ENCODE data around the gene SRGAP3.

The SRGAP3 gene

GRCh38 chr3:9208605-9209152 lies 40.8 kb downstream of the SRGAP3 start:
- no peaks in the 10 kb centered on the region for H3K9me3 Mint-ChIP-seq
- H3K36me3 Mint-ChIP-seq (ENCODE audit: low read depth), result no peaks in the 10 kb centered on the region
- H3K27ac Mint-ChIP-seq, result no peak overlapping the region
- intact Hi-C loops (cut with micrococcal nuclease), result no loop called here
- H3K4me3 Mint-ChIP-seq, result no peak overlapping the region
- peaks cover 12% of the 10 kb centered on the region for H3K4me1 Mint-ChIP-seq (ENCODE audit: low read depth)
- no peaks in the 10 kb centered on the region for H3K27me3 Mint-ChIP-seq

- Mint-ChIP-seq H3K4me1 (ENCODE audit: low read depth) (peaks cover 12% of the 10 kb centered on the region), H3K27me3 (no peaks in the 10 kb centered on the region), H3K36me3 (ENCODE audit: low read depth) (no peaks in the 10 kb centered on the region), H3K27ac (no peak overlapping the region), H3K9me3 (no peaks in the 10 kb centered on the region), H3K4me3 (no peak overlapping the region)
- intact Hi-C loops (cut with micrococcal nuclease), result no loop called here
These were observed 42.2 kb downstream of the SRGAP3 start for GRCh38 chr3:9207116-9207763.

DNA sequence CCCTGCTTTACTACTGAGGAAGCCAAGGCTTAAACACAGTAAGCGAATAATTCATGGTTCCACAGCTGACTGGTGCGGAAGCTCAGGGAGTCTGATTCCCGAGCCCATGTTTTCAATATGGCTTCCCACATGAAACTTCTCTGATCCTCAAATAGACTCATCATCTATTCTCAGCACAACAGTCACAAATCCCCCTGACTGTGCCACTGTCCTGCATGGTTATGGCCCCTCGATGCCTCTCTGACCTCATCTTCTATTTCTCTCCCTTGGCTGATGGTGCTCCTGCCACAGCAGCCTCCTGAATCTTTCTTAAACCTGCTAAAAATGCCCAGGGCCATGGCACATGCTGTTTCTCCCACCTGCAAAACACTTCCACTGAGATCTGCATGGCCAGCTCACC lies 43.2 kb downstream of the SRGAP3 start:
- intact Hi-C loops (cut with micrococcal nuclease), result no loop called here
- Mint-ChIP-seq H3K27me3 (no peaks in the 10 kb centered on the region), H3K4me3 (no peak overlapping the region), H3K4me1 (ENCODE audit: low read depth) (peaks cover 12% of the 10 kb centered on the region), H3K9me3 (no peaks in the 10 kb centered on the region), H3K27ac (no peak overlapping the region), H3K36me3 (ENCODE audit: low read depth) (no peaks in the 10 kb centered on the region)

GRCh38 chr3:9205345-9206143 lies 43.9 kb downstream of the SRGAP3 start:
- no peaks in the 10 kb centered on the region for H3K9me3 Mint-ChIP-seq
- intact Hi-C loops (cut with micrococcal nuclease), result no loop called here
- H3K36me3 Mint-ChIP-seq (ENCODE audit: low read depth), result no peaks in the 10 kb centered on the region
- H3K27ac Mint-ChIP-seq, result no peak overlapping the region
- no peaks in the 10 kb centered on the region for H3K27me3 Mint-ChIP-seq
- peaks cover 12% of the 10 kb centered on the region for H3K4me1 Mint-ChIP-seq (ENCODE audit: low read depth)
- H3K4me3 Mint-ChIP-seq, result no peak overlapping the region

DNA sequence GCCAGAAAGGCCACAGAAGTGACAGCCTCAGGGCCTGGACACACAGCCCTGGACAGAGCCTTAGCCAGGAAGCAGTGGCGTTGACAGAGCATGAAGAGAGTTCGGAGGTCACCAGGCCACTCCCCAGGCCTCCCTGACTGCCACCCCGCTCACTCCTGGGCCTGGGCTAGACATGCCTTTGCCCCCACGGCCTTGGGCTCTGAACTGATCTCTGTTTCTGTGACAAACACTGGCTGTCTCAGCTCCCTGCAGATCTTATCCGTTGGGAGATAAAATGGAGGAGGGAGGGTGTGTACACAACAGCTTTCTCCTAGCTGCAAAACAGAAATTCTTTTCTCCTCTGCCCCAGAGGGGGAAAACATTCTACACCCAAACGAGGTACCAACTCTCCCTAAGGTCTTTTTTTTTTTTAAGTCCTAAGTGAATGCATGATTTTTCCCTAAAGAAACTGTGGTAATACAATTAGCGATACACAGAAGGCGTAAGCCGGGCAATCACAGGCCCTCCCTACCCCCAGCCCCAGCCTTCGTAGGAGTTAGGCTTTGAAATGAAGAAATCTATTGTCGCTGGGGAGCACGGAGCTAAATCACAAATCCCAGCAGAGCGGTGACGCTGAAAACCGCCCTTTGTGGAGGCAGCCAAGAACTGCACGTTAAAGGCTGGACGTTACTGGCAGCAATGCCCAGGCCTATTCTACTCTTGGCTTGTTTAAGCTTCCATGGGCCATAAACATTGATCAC lies 45.0 kb downstream of the SRGAP3 start:
- H3K9me3 Mint-ChIP-seq, result no peaks in the 10 kb centered on the region
- H3K27ac Mint-ChIP-seq, result no peak overlapping the region
- H3K4me1 Mint-ChIP-seq (ENCODE audit: low read depth), result peaks cover 12% of the 10 kb centered on the region
- no peaks in the 10 kb centered on the region for H3K36me3 Mint-ChIP-seq (ENCODE audit: low read depth)
- no peak overlapping the region for H3K4me3 Mint-ChIP-seq
- intact Hi-C loops (cut with micrococcal nuclease), result no loop called here
- no peaks in the 10 kb centered on the region for H3K27me3 Mint-ChIP-seq

- Mint-ChIP-seq H3K27ac (no peak overlapping the region), H3K36me3 (ENCODE audit: low read depth) (no peaks in the 10 kb centered on the region), H3K27me3 (no peaks in the 10 kb centered on the region), H3K4me3 (no peak overlapping the region), H3K9me3 (no peaks in the 10 kb centered on the region), H3K4me1 (ENCODE audit: low read depth) (peaks cover 12% of the 10 kb centered on the region)
- intact Hi-C loops (cut with micrococcal nuclease), result no loop called here
These were observed 46.1 kb downstream of the SRGAP3 start for GRCh38 chr3:9203317-9203716.

GRCh38 chr3:9202546-9202945 lies 46.9 kb downstream of the SRGAP3 start:
- no peak overlapping the region for H3K4me3 Mint-ChIP-seq
- H3K27me3 Mint-ChIP-seq, result no peaks in the 10 kb centered on the region
- no peak overlapping the region for H3K27ac Mint-ChIP-seq

DNA sequence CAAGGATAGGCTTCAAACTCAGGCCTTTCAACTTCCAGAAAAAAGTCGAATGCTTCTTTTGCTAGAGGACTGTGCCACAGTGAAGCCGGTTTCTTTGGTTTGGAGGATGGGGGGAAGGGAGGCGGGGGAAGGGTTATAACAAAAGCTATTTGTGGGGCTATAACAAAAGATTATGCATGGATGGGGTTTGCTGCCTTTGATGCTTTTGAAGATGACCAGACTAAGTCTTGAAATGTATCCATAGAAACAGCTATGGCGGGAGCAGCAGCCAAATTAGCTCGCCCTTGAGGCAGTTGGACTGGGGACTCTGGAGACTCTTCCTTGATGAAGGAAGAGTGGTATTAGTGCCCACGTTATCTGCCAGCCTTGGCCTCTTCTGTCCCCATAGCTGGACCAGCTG lies 47.5 kb downstream of the SRGAP3 start:
- H3K4me1 Mint-ChIP-seq (ENCODE audit: low read depth), result peaks cover 12% of the 10 kb centered on the region

More at GRCh38 chr3:9202546-9202945, 46.9 kb downstream of the SRGAP3 start:
- peaks cover 12% of the 10 kb centered on the region for H3K4me1 Mint-ChIP-seq (ENCODE audit: low read depth)
- H3K36me3 Mint-ChIP-seq (ENCODE audit: low read depth), result no peaks in the 10 kb centered on the region
- no peaks in the 10 kb centered on the region for H3K9me3 Mint-ChIP-seq
- intact Hi-C loops (cut with micrococcal nuclease), result no loop called here

GRCh38 chr3:9201266-9201665 lies 48.2 kb downstream of the SRGAP3 start:
- Mint-ChIP-seq H3K27ac (no peak overlapping the region), H3K9me3 (no peaks in the 10 kb centered on the region), H3K4me3 (no peak overlapping the region), H3K36me3 (ENCODE audit: low read depth) (no peaks in the 10 kb centered on the region), H3K27me3 (no peaks in the 10 kb centered on the region), H3K4me1 (ENCODE audit: low read depth) (peaks cover 6% of the 10 kb centered on the region)
- intact Hi-C loops (cut with micrococcal nuclease), result no loop called here

More for the DNA sequence above, 47.5 kb downstream of the SRGAP3 start:
- intact Hi-C loops (cut with micrococcal nuclease), result no loop called here
- no peak overlapping the region for H3K4me3 Mint-ChIP-seq
- no peaks in the 10 kb centered on the region for H3K36me3 Mint-ChIP-seq (ENCODE audit: low read depth)
- no peaks in the 10 kb centered on the region for H3K27me3 Mint-ChIP-seq
- H3K9me3 Mint-ChIP-seq, result no peaks in the 10 kb centered on the region
- no peak overlapping the region for H3K27ac Mint-ChIP-seq

GRCh38 chr3:9199775-9200174 lies 49.7 kb downstream of the SRGAP3 start:
- H3K36me3 Mint-ChIP-seq (ENCODE audit: low read depth), result no peaks in the 10 kb centered on the region
- intact Hi-C loops (cut with micrococcal nuclease), result no loop called here
- H3K27me3 Mint-ChIP-seq, result no peaks in the 10 kb centered on the region
- no peak overlapping the region for H3K4me3 Mint-ChIP-seq
- no peaks in the 10 kb centered on the region for H3K9me3 Mint-ChIP-seq
- H3K27ac Mint-ChIP-seq, result no peak overlapping the region
- H3K4me1 Mint-ChIP-seq (ENCODE audit: low read depth), result no peaks in the 10 kb centered on the region

- Mint-ChIP-seq H3K4me3 (no peak overlapping the region), H3K27ac (no peak overlapping the region), H3K4me1 (ENCODE audit: low read depth) (no peaks in the 10 kb centered on the region), H3K9me3 (no peaks in the 10 kb centered on the region), H3K27me3 (no peaks in the 10 kb centered on the region), H3K36me3 (ENCODE audit: low read depth) (no peaks in the 10 kb centered on the region)
- intact Hi-C loops (cut with micrococcal nuclease), result no loop called here
These were observed 50.5 kb downstream of the SRGAP3 start for GRCh38 chr3:9198899-9199335.

DNA sequence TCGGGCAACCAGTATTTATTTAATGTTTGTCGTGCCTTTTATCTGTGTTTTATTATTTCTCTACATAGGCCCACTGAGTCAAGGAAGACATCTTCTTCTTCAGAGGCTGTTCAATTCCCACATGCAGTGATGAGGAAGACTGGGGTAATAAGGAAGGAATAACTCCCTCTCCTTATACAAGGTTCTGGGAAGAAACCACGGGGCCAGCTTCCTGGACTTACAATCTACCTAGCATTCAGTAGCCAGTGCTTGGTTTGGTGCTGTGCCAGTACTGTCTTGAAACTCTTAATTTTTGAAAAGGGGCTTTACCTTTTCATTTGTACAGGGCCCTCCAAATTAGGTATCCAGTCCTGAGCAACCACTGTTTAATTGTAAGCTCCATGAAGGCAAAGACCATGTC lies 51.2 kb downstream of the SRGAP3 start:
- no peaks in the 10 kb centered on the region for H3K4me1 Mint-ChIP-seq (ENCODE audit: low read depth)
- H3K27me3 Mint-ChIP-seq, result no peaks in the 10 kb centered on the region

GRCh38 chr3:9196020-9196419 lies 53.4 kb downstream of the SRGAP3 start:
- no peaks in the 10 kb centered on the region for H3K9me3 Mint-ChIP-seq

More for the DNA sequence above, 51.2 kb downstream of the SRGAP3 start:
- intact Hi-C loops (cut with micrococcal nuclease), result no loop called here
- Mint-ChIP-seq H3K27ac (no peak overlapping the region), H3K4me3 (no peak overlapping the region), H3K9me3 (no peaks in the 10 kb centered on the region), H3K36me3 (ENCODE audit: low read depth) (no peaks in the 10 kb centered on the region)

DNA sequence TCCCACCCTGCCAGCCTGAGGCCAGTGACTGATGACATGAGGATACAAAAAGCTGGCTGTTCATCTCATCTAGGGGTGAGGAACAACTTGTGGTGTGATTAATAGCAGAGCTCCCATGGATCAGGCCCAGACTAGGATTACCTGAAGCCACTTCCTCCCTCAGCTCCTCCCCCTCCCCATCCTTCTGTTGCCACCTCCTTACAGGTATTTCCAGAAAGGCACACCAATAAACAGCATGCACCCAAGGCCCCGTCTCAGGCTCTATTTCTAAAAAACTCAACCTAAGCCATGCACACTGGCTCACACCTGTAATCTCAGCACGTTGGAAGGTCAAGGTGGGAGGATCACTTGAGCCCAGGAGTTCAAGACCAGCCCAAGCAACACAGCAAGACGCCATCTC lies 54.1 kb downstream of the SRGAP3 start:
- Mint-ChIP-seq H3K36me3 (ENCODE audit: low read depth) (no peaks in the 10 kb centered on the region), H3K27ac (no peak overlapping the region), H3K27me3 (no peaks in the 10 kb centered on the region), H3K9me3 (no peaks in the 10 kb centered on the region), H3K4me1 (ENCODE audit: low read depth) (no peaks in the 10 kb centered on the region), H3K4me3 (no peak overlapping the region)
- intact Hi-C loops (cut with micrococcal nuclease), result no loop called here

More at GRCh38 chr3:9196020-9196419, 53.4 kb downstream of the SRGAP3 start:
- Mint-ChIP-seq H3K36me3 (ENCODE audit: low read depth) (no peaks in the 10 kb centered on the region), H3K27me3 (no peaks in the 10 kb centered on the region), H3K4me3 (no peak overlapping the region), H3K4me1 (ENCODE audit: low read depth) (no peaks in the 10 kb centered on the region), H3K27ac (no peak overlapping the region)
- intact Hi-C loops (cut with micrococcal nuclease), result no loop called here
